Osteocyte (in vitro differentiated cells): ENCODE data around the gene EPOP. TPM values are rescaled to one million over a fixed set of nuclear protein-coding genes. Genes with fewer than 3 reads are reported as not detected.

Source experiments
- DNase-seq: peaks from one replicate; pipeline ENCODE4 v3.0.0; 2021; ENCODE audit warnings: mixed read lengths; ENCODE audit not compliant: unreplicated experiment; ENCODE audit errors: extremely low spot score
- H3K27ac Mint-ChIP-seq: one replicate; pipeline ENCODE4 v1.8.0; 2021; ENCODE audit warnings: mild to moderate bottlenecking, mixed read lengths; ENCODE audit not compliant: unreplicated experiment
- H3K27me3 Mint-ChIP-seq: one replicate; pipeline ENCODE4 v1.8.0; 2021; ENCODE audit warnings: mixed read lengths; ENCODE audit not compliant: unreplicated experiment
- H3K36me3 Mint-ChIP-seq: one replicate; pipeline ENCODE4 v1.8.0; 2021; ENCODE audit warnings: mixed read lengths; ENCODE audit not compliant: unreplicated experiment
- H3K4me1 Mint-ChIP-seq: one replicate; pipeline ENCODE4 v1.8.0; 2021; ENCODE audit warnings: mixed read lengths; ENCODE audit not compliant: unreplicated experiment
- H3K4me3 Mint-ChIP-seq: one replicate; pipeline ENCODE4 v1.8.0; 2021; ENCODE audit warnings: mild to moderate bottlenecking, moderate library complexity, mixed read lengths; ENCODE audit not compliant: unreplicated experiment
- H3K9me3 Mint-ChIP-seq: one replicate; pipeline ENCODE4 v1.8.0; 2021; ENCODE audit warnings: mixed read lengths; ENCODE audit not compliant: unreplicated experiment
- CTCF ChIP-seq: fragments of 200-600 bp; sonication (generic); IDR thresholded peaks from 2 replicates; pipeline ENCODE4 v1.5.0; 2021; ENCODE audit warnings: antibody characterized with exemption, mild to moderate bottlenecking, moderate library complexity
- long read RNA-seq: library from polyadenylated mRNA; unstranded; transcript quantifications from one replicate; pipeline ENCODE4 v2.0.0, GENCODE V29; 2021
- total RNA-seq: library from RNA; stranded (reverse); gene quantifications from 2 replicates; pipeline ENCODE4 v1.2.1, GENCODE V29; 2021

Gene EPOP
- total RNA-seq: 1.0 TPM in 2 replicates
- long read RNA-seq: 0 reads

- Mint-ChIP-seq H3K27ac (no peak within 1 kb of the TSS), H3K36me3 (no peaks in the 10 kb centered on the region), H3K27me3 (peaks cover 33% of the 10 kb centered on the region), H3K4me1 (peaks cover 14% of the 10 kb centered on the region), H3K4me3 (peak within 1 kb of the TSS; percentile 61), H3K9me3 (no peaks in the 10 kb centered on the region)
- no peak for TF ChIP-seq CTCF
- peak; percentile 93 for DNase-seq
Measured at GRCh38 chr17:38674749-38675615, at the start of gene EPOP. Gene EPOP, minus strand, starts transcription at chr17:38674957. Its CDS starts 462 bp downstream, at chr17:38674495.

GRCh38 chr17:38721802-38722201 is 47.0 kb upstream of the EPOP start:
- H3K27ac Mint-ChIP-seq: no peak overlapping the region

GRCh38 chr17:38720941-38721340 is 46.2 kb upstream of the EPOP start:
- DNase-seq: no peak
- Mint-ChIP-seq H3K27me3 (no peaks in the 10 kb centered on the region), H3K27ac (no peak overlapping the region), H3K4me1 (peaks cover 3% of the 10 kb centered on the region), H3K36me3 (peaks cover 14% of the 10 kb centered on the region), H3K9me3 (no peaks in the 10 kb centered on the region), H3K4me3 (no peak overlapping the region)
- TF ChIP-seq CTCF: no peak

More at GRCh38 chr17:38721802-38722201, 47.0 kb upstream of the EPOP start:
- peaks cover 3% of the 10 kb centered on the region for H3K4me1 Mint-ChIP-seq
- H3K4me3 Mint-ChIP-seq: no peak overlapping the region
- no peaks in the 10 kb centered on the region for H3K9me3 Mint-ChIP-seq
- DNase-seq: no peak
- H3K36me3 Mint-ChIP-seq: peaks cover 14% of the 10 kb centered on the region
- TF ChIP-seq CTCF: no peak
- H3K27me3 Mint-ChIP-seq: no peaks in the 10 kb centered on the region

GRCh38 chr17:38719943-38720641 is 45.3 kb upstream of the EPOP start:
- H3K4me3 Mint-ChIP-seq: no peak overlapping the region
- H3K27ac Mint-ChIP-seq: no peak overlapping the region
- DNase-seq: no peak
- no peaks in the 10 kb centered on the region for H3K27me3 Mint-ChIP-seq
- H3K9me3 Mint-ChIP-seq: no peaks in the 10 kb centered on the region
- peaks cover 3% of the 10 kb centered on the region for H3K4me1 Mint-ChIP-seq
- TF ChIP-seq CTCF: no peak
- peaks cover 19% of the 10 kb centered on the region for H3K36me3 Mint-ChIP-seq
